ENCODE results near the gene TMEM233. TPM values are rescaled to one million over a fixed set of nuclear protein-coding genes. Genes with fewer than 3 reads are reported as not detected.
A peak's percentile ranks its signal among the peaks of the same experiment; 100 is the strongest.
"Not testable (repeated sequence)": the region's sequence is repeated elsewhere in the genome, so short reads cannot be mapped to it uniquely, and the experiment has no call there.

The TMEM233 gene
- polyA plus RNA-seq, 1 experiment: not detected

DNA sequence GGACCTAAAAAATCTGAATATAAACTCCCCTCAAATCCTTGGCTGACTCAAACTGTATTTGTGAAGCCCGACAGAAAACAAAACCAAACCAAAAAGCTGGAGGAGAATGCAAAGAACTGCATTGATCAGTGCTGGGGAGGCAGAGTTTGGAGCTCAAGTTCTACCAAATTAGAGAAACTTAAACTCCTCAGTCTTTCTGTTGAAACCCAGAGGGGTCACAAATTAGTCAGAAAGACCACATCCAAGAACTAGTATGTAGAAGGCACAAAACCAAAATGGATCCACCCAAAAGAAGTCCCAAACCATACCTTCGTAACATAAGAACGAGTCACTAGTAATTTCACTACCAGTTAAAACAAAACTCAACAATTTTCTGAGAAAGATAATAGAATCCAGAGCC is 59.1 kb downstream of the TMEM233 start:
- CTCF ChIA-PET: interaction anchor here (0.8 to 1.4 kb wide), 2 partner anchors 15 to 128 kb away, joined by 3 to 6 read pairs; partner anchors contain the start of gene PRKAB1
- no peak overlapping the region for H3K27ac ChIP-seq (ENCODE audit: low read depth, low read length)
- no peak overlapping the region for H3K4me3 ChIP-seq (ENCODE audit: low read depth, low read length)
- POLR2A ChIA-PET: no interaction called here
- no peaks in the 10 kb centered on the region; the same call in 1 of the 2 replicates for H3K9me3 ChIP-seq (ENCODE audit: control insufficient read depth, insufficient read depth, low read length)
- DNase-seq (ENCODE audit: low read depth, low spot score): no peak
- TF ChIP-seq, protein P1, sequence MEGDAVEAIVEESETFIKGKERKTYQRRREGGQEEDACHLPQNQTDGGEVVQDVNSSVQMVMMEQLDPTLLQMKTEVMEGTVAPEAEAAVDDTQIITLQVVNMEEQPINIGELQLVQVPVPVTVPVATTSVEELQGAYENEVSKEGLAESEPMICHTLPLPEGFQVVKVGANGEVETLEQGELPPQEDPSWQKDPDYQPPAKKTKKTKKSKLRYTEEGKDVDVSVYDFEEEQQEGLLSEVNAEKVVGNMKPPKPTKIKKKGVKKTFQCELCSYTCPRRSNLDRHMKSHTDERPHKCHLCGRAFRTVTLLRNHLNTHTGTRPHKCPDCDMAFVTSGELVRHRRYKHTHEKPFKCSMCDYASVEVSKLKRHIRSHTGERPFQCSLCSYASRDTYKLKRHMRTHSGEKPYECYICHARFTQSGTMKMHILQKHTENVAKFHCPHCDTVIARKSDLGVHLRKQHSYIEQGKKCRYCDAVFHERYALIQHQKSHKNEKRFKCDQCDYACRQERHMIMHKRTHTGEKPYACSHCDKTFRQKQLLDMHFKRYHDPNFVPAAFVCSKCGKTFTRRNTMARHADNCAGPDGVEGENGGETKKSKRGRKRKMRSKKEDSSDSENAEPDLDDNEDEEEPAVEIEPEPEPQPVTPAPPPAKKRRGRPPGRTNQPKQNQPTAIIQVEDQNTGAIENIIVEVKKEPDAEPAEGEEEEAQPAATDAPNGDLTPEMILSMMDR (IDR thresholded peaks at IDR 0.05; ENCODE audit: low read depth, low read length): no peak
- no peaks in the 10 kb centered on the region for H3K27me3 ChIP-seq (ENCODE audit: control insufficient read depth, insufficient read depth, low read length)

DNA sequence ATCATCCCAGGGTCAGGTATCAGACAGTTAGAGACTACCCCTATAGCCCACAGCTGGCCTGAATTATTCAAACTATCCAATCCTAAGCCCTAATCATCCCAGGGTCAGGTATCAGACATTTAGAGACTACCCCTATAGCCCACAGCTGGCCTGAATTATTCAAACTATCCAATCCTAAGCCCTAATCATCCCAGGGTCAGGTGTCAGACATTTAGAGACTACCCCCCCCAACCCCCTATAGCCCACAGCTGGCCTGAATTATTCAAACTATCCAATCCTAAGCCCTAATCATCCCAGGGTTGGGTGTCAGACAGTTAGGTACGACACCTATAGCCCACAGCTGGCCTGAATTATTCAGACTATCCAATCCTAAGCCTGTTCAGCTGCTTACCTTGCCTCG is 63.4 kb downstream of the TMEM233 start:
- POLR2A ChIA-PET; H3K27ac ChIP-seq (ENCODE audit: low read depth, low read length); H3K27me3 ChIP-seq (ENCODE audit: control insufficient read depth, insufficient read depth, low read length); H3K9me3 ChIP-seq (ENCODE audit: control insufficient read depth, insufficient read depth, low read length); DNase-seq (ENCODE audit: low read depth, low spot score); H3K4me3 ChIP-seq (ENCODE audit: low read depth, low read length): not testable (repeated sequence)
- CTCF ChIA-PET: interaction anchor here (1.3 kb wide), 1 partner anchor 11 kb away, joined by 7 read pairs; the partner anchor contains the start of gene PRKAB1

DNA sequence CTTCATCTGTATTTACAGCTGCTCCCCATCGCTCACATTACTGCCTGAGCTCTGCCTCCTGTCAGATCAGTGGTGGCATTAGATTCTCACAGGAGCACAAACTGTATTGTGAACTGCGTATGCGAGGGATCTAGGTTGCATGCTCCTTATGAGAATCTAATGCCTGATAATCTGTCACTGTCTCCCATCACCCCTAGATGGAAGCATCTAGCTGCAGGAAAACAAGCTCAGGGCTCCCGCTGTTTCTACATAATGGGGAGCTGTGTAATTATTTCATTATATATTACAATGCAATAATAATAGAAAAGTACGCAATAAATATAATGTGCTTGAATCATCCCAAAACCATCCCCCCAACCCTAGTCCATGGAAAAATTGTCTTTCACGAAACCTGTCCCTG is 64.6 kb downstream of the TMEM233 start:
- POLR2A ChIA-PET; H3K4me3 ChIP-seq (ENCODE audit: low read depth, low read length); H3K9me3 ChIP-seq (ENCODE audit: control insufficient read depth, insufficient read depth, low read length); H3K27ac ChIP-seq (ENCODE audit: low read depth, low read length); DNase-seq (ENCODE audit: low read depth, low spot score); H3K27me3 ChIP-seq (ENCODE audit: control insufficient read depth, insufficient read depth, low read length): not testable (repeated sequence)
- CTCF ChIA-PET: interaction anchor here (0.9 to 2.5 kb wide), 5 partner anchors 10 to 244 kb away, joined by 4 to 13 read pairs (median 5); partner anchors contain the start of gene PRKAB1

GRCh38 chr12:119659289-119659897 is 65.8 kb downstream of the TMEM233 start:
- Histone ChIP-seq H3K9me3 (ENCODE audit: control insufficient read depth, insufficient read depth, low read length) (no peaks in the 10 kb centered on the region), H3K4me3 (ENCODE audit: low read depth, low read length) (no peak overlapping the region), H3K27ac (ENCODE audit: low read depth, low read length) (no peak overlapping the region), H3K27me3 (ENCODE audit: control insufficient read depth, insufficient read depth, low read length) (no peaks in the 10 kb centered on the region)
- TF ChIP-seq, protein P1 (IDR thresholded peaks at IDR 0.05; ENCODE audit: low read depth, low read length): peak; percentile 95
- POLR2A ChIA-PET: no interaction called here
- no peak for DNase-seq (ENCODE audit: low read depth, low spot score)
- CTCF ChIA-PET: interaction anchor here (0.6 to 2.5 kb wide), 7 partner anchors 9 to 243 kb away, joined by 3 to 13 read pairs (median 4); partner anchors contain the start of gene PRKAB1

DNA sequence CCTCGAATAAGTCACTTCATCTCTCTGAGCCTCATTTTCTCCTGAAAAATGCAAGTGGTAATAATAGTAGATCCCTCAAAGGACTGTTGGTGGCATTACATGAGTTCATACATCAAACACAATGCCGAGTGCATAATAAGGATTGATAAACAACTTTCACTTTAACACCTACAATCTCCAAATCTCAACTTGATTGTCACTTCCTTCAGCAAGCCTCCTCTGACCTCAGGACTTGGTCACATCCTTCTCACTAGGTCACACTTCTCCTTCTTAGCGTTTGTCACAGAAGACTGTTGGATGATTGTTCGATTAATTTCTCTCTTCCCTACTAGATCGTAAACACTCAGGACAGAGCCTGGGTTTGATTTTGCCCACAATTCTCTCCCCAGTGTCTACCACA is 66.5 kb downstream of the TMEM233 start:
- POLR2A ChIA-PET: no interaction called here
- H3K27ac ChIP-seq (ENCODE audit: low read depth, low read length): no peak overlapping the region
- no peaks in the 10 kb centered on the region for H3K9me3 ChIP-seq (ENCODE audit: control insufficient read depth, insufficient read depth, low read length)
- TF ChIP-seq, protein P1 (IDR thresholded peaks at IDR 0.05; ENCODE audit: low read depth, low read length): no peak
- CTCF ChIA-PET: interaction anchor here (0.6 to 2.5 kb wide), 6 partner anchors 8 to 242 kb away, joined by 3 to 13 read pairs (median 4); partner anchors contain the start of gene PRKAB1
- H3K27me3 ChIP-seq (ENCODE audit: control insufficient read depth, insufficient read depth, low read length): no peaks in the 10 kb centered on the region
- no peak for DNase-seq (ENCODE audit: low read depth, low spot score)
- H3K4me3 ChIP-seq (ENCODE audit: low read depth, low read length): no peak overlapping the region

GRCh38 chr12:119661882-119662281 is 68.3 kb downstream of the TMEM233 start:
- ChIA-PET POLR2A (no interaction called here), CTCF (interaction anchor here (1.2 to 1.5 kb wide), 2 partner anchors 118 to 1284 kb away, joined by 3 to 4 read pairs; no protein-coding TSS in a partner anchor)
- Histone ChIP-seq H3K4me3 (ENCODE audit: low read depth, low read length) (no peak overlapping the region), H3K27me3 (ENCODE audit: control insufficient read depth, insufficient read depth, low read length) (peaks cover 3% of the 10 kb centered on the region), H3K27ac (ENCODE audit: low read depth, low read length) (no peak overlapping the region), H3K9me3 (ENCODE audit: control insufficient read depth, insufficient read depth, low read length) (no peaks in the 10 kb centered on the region)
- no peak for DNase-seq (ENCODE audit: low read depth, low spot score)
- TF ChIP-seq, protein P1 (IDR thresholded peaks at IDR 0.05; ENCODE audit: low read depth, low read length): no peak

Measured in AG04450 (cell line).